Cardiac fibroblast (primary cell): Measurements from ENCODE around the gene FBXO11.
"Not testable (repeated sequence)": the region's sequence is repeated elsewhere in the genome, so short reads cannot be mapped to it uniquely, and the experiment has no call there.

Experiments
- DNase-seq, 2 donors: peaks; one replicate each; pipeline versions ENCODE4 v3.0.0 to v3.0.0-alpha.2; 2010; ENCODE audit warnings: low read depth in 2 of 2
- H3K4me3 ChIP-seq, 2 donors: replicated peaks in 1 of 2; 1 replicate in 1 of 2; 2 replicates in 1 of 2; pipeline ENCODE4 v1.5.1; 2011; ENCODE audit warnings: low read depth in 2 of 2, low read length in 2 of 2, mild to moderate bottlenecking in 2 of 2, moderate library complexity in 1 of 2
- TF ChIP-seq, protein P1 (sequence below): IDR thresholded peaks from one replicate; pipeline ENCODE4 v1.5.1; 2011; ENCODE audit warnings: low read depth, mild to moderate bottlenecking, low read length, inconsistent platforms

FBXO11 gene

DNA sequence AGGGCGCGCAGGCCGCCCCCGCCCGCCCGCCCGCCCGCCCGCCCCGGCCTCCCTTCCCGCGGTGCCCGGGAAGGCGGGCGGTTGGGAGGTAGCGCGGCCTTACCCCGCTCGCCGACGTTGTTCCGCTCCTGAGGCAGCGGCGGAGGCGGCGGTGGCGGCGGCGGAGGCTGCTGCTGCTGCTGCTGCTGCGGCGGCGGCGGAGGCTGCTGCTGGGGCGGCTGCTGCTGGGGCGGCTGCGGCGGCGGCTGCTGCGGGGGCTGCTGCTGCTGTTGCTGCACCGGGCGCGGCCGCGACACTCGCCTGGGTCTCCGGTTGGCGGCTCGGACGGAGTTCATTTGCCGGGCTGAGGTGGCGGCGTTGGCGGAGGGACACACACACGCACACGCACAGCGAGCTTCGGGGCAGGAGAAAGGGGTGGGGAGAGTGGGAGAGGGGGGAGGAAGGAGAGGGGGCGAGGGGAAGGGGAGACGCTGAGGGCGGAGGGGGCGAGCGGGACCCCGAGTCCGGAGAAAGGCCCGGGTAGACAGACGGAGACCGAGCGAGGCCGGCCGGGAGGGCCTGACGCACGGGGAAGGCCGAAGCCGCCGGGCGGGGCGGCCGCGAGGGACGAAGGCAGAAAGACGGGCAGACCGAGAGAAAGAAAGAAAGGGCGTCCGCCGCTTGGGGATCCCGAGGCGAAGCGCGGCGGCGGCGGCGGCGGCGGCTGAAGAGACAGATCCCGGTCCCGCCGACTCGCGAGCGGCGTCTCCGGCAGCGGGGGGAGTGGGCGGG, 727 bp downstream of the FBXO11 start:
- TF ChIP-seq, protein P1, sequence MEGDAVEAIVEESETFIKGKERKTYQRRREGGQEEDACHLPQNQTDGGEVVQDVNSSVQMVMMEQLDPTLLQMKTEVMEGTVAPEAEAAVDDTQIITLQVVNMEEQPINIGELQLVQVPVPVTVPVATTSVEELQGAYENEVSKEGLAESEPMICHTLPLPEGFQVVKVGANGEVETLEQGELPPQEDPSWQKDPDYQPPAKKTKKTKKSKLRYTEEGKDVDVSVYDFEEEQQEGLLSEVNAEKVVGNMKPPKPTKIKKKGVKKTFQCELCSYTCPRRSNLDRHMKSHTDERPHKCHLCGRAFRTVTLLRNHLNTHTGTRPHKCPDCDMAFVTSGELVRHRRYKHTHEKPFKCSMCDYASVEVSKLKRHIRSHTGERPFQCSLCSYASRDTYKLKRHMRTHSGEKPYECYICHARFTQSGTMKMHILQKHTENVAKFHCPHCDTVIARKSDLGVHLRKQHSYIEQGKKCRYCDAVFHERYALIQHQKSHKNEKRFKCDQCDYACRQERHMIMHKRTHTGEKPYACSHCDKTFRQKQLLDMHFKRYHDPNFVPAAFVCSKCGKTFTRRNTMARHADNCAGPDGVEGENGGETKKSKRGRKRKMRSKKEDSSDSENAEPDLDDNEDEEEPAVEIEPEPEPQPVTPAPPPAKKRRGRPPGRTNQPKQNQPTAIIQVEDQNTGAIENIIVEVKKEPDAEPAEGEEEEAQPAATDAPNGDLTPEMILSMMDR = no peak
- peak overlapping the region; percentile 85 to 87 for H3K4me3 ChIP-seq
- peak; percentile 58 to 67 for DNase-seq

DNA sequence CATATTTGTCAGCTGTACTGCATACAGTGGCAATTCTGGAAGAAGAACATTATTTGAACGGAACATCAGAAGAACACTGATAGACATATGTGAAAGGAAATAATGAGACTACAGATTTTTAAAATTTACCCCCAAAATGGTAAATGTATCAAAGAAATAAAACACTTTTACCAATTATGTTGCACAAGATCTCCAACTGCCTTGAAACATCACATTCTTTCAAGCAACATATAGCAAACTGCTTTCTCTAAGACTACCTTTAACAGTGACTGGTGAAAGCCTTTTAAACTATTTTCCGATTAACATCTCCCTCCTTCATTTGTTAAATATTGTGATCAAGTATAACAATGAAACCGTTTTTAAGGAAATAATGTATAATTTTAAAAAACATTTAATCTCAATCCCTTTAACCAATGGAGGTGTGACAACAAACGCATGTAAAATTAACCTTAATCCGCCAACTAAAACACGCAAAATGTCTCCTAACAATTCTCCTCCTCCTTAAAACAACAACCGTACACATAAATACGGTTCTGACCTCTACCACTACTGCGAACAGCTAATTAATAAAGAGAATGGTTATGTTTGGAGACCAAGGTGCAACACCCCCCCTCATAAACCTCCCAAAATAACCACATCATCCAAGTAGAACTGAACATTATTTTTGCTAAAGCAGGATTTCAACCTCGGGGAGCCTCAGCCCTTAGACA, 2.4 kb downstream of the FBXO11 start:
- TF ChIP-seq, protein P1 = no peak
- DNase-seq = peak in 1 of 2 donors; percentile 18
- peak overlapping the region; percentile 85 to 87 for H3K4me3 ChIP-seq

DNA sequence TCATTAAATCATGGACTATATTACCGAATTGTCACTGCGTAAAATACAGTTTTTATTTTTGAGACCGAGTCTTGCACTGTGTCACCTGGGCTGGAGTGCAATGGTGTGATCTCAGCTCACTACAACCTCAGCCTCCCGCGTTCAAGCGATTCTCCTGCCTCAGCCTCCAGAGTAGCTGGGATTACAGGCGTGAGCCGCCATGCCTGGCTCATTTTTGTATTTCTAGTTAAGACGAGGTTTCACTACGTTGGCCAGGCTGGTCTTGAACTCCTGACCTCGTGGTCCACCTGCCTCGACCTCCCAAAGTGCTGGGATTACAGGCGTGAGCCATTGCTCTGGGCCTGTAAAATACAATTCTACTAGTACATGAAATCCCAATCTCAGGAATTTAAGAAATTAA, 4.4 kb downstream of the FBXO11 start:
- not testable (repeated sequence) for DNase-seq, H3K4me3 ChIP-seq

DNA sequence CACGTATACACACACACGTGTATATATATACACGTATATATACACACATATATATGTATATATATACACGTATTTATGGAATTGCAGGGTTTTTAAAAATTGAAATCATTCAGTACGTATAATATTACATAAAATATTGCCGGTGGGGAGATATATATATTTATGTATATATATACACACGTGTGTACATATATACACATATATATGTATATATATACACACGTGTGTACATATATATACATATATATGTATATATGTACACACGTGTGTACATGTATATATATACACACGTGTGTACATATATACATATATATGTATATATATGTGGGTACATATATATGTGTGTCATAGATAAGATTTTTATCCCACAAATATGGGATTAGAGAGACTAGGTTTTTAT, 5.4 kb downstream of the FBXO11 start:
- H3K4me3 ChIP-seq = no peak overlapping the region
- DNase-seq = no peak
- TF ChIP-seq, protein P1 = no peak

DNA sequence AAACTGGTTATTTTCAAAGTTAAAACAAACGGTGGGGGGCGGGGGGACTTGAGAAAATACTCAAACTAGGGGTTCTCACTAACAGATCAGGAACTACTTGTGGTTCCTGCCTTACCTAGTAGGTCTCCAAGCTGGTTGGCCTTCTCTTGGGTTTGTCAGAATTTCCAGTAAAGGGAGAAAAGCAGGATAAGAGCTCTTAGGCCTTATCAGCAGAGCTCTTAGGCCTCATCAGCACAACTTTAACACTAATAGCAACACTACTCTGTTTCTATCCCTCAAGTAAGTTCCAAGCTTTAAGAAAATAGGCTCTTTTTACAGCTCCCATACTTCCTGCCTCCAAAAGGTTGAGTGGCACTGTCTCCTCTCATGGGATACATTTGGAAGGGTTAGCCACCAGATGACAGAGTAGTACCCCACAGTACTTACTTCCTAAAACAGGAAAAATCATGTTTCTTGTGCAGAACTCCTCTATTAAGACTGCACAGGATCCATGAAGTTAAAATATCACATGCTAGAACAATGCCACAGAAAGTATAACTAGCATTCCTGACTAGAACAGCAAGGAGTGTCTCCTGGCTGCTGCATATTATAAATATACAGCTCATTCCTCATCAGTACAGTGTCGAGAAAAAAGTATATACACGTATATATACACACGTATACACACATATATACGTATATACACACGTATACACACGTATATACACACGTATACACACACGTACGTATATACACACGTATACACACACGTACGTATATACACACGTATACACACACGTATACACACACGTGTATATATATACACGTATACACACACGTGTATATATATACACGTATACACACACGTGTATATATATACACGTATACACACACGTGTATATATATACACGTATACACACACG, 6.1 kb downstream of the FBXO11 start:
- TF ChIP-seq, protein P1 = no peak
- DNase-seq = peak in 1 of 2 donors; percentile 37
- H3K4me3 ChIP-seq = no peak overlapping the region

DNA sequence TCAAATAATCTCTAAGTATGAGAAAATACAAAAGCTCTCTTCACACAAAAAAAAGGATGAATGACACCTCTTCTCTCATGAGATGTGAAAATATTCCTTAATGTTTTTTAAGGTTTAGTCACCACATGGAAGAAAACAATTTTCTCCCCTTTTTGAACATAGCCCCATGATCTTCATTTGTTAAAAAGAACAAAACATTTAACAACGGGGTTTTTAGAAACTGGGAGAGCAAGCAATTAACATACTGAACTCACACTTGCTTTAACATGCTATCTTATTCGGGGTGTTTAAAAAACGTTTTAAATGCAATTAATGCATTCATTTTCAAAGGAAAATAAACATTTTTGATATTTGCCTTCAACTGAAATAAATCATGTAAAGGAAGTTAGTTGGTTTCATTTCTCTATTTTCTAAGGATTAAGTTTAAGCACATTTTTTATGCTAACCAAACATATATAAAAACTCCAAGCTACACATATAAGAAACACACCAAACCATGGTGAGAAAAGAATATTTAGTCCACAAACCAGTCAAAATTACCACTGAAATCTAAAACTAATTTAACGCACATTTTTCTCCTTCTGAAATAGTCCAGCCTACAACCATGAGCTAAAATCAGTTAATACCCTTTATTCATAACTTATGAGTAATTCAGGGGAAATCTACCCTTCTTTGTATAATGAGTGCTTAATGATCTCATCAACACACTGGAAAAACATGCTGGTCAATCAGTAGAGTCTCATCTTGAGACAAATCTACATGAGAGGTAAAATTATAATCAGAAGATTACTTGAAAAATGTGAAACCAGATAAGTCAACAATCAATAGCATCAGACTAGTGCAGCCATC, 8.2 kb downstream of the FBXO11 start:
- DNase-seq = no peak
- H3K4me3 ChIP-seq = no peak overlapping the region
- TF ChIP-seq, protein P1 = no peak

DNA sequence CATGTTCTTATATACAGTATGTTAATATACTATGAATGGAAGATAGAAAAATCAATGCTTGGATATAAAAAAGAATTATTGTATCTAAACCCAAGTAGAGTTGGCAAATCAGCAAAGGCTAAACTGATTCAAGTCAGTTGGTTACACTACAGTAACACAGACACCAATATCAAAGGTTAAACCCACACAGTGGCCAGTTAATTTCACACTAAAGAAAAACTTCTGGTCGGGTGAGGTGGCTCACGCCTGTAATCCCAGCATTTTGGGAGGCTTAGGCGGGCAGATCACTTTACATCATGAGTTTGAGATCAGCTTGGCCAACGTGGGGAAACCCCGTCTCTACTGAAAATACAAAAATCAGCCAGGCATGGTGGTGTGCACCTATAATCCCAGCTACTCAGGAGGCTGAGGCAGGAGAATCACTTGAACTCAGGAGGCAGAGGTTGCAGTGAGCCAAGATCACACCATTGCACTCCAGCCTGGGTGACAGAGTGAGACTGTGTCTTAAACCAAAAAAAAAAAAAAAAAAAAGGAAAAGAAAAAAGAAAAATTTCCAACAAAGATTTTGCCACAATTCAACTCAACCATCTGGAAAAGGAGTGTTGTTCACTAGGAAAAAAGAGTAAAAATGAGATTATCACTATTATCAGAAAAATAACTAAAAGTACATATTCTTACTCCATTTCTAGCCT, 9.0 kb downstream of the FBXO11 start:
- H3K4me3 ChIP-seq, DNase-seq: not testable (repeated sequence)
